GM19324 (cell line): ENCODE measurements around the gene RSL1D1.
A peak's percentile ranks its signal among the peaks of the same experiment; 100 is the strongest.

ENCODE experiments used
- ATAC-seq: cut with Tn5 transposase; IDR thresholded peaks from one replicate; pipeline ENCODE4 v1.9.1; 2021; ENCODE audit warnings: mild to moderate bottlenecking, moderate library complexity; ENCODE audit not compliant: unreplicated experiment, low FRiP score

The RSL1D1 gene

DNA sequence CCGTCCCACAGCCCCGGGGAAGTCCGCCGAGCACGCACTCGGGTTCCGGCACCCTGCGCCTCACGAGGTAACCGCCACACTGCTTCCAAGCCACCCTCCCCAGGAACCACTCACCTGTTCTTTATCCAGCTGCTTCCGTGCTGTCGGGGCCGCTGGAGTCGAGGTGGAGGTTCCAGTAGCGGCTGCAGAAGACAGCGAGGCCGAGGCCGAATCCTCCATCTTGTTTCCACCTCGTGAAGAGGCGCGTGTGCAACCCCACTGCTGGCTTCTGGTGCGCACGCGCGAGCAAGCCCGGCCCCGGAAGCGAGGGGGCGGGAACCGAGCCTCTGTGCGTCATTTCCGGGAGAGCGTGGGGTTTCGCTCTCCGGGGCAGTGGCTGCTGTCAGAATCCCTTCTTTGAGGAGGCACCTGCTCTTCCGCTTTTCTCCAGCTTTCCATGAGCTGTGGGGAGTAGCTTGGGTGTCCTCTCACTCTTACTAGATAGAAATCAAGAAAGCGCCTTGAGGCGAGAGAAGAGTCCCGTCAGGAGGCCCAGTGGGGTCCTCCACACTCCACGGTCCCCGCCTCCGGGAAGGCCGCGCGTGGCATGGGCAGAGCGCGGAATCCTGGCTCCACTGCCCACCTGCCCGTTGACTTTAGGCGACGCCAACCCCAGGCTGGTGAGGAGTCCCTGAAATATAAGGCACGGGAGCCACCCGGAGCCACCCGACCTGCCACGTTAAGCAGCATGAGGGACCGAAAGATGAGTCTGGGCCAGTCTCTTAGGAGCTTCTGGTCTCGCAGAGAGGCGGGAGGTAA lies at the start of gene RSL1D1:
TSS of gene RSL1D1 (minus strand) at position 249 of the 798 bp plus-strand sequence. CDS start at position 219, 30 bp downstream.
- peak; percentile 85 for ATAC-seq

DNA sequence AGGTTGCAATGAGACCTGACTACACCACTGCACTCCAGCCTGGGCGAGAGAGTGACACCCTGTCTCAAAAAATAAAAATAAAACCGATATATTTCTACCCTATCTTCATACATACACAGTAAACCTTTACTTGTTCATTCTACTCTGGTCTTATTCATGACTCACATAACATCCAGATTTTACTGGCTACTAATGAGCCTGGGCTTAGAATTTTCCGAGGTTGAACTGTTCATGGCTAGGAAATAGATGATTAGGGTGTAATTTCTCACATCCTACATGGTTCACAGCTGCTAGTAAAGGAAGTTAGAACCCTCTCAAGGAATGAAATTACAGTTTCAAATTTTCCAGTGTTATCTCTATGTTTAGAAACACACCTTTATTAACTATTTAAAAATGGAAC lies 49.7 kb upstream of the RSL1D1 start:
- no peak for ATAC-seq

DNA sequence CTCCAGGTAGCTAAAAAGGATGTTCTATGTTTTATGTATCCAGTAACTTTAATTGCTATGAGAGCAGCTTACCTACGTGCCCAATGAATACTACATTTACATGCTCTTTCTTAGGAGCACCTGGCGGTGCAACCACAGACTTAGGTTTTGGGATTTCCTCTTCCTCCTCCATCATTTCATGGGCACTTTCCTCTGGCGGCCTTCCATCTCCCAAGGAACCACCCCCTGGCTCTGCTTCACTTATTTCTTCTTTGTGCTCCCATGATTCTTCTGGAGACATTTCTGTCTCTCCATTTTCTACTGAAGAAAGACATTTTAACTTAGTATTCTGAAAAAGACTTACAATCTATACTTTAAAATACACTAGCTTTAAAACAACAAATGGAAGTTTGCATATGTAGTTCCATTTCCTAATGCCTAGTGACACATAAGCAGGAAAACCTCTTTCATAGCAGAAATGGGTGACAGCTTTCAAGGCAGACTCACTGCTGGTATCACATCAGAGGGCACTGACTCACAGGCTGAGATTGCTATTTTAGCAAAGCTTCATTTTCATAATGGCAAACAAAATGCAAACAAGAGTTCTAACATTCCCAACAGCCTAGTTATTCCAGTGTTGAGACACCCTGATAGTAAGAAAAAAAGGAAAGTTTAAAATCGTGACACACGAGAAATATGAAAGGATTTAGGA lies 45.3 kb upstream of the RSL1D1 start:
- ATAC-seq, result no peak

DNA sequence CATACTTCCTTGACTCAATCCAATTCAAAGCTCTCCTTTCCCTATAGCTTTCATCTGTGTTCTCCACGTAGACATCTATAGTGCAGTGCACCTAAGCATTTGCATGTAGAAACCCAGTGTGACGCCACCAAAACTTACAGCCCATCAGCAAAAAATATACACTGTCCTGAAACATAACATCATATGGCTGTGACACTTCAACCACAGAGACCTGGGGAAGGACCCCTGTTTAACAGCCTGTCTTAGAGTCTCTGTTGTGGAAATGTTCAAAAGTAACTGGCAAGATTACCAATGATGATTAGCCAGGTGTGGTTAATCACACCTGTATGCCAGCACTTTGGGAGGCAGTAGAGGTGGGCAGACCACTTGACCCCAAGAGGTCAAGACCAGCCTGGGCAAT lies 42.2 kb upstream of the RSL1D1 start:
- no peak for ATAC-seq

DNA sequence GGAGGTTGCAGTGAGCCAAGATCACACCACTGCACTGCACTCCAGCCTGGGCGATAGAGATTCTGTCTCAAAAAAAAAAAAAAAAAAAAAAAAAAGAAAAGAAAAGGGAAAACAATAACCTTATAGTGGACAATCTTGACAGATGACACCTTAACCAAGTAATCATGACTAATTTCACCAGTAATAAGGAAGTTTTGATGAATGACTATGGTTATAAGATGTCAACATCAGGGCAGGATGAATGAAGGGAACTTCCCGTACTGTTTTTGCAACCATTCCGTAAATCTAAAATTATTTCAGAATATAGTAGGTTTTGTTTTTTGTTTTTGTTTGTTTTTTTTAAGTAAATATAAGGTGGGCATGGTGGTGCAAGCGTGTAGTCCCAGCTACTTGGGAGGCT lies 41.4 kb upstream of the RSL1D1 start:
- ATAC-seq, result no peak

DNA sequence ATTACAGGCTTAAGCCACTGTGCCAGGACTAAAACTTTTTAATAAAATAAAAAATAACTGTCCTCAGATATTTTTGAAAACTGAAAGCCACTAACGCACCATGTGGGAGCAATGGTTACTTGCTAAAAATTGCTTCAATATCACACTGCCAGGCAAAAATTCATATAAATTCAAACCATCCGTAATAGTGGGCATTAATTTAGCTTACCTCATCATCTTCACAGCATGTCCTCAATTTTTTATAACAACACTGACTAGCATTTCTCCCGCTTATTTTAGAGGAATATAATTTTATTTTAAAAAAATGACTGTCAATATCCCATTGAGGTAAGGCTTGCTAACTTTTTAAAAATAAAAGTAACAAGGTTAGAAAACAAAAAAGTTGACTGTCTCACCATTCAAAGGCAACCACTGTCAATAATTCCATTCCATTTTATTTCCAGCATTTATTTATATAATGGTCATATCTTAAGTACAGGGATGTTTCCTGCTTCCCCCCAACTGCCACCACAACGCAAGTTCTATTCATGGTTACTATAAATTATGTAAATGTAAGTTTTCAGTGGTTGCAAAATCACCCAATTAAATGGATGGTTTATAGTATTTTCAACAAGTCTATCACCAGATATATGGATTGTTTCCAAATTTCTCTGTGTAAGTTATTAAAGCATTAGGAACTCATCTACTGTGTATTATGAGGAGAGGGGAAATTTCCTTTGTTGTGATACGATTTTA lies 39.1 kb upstream of the RSL1D1 start:
- no peak for ATAC-seq

DNA sequence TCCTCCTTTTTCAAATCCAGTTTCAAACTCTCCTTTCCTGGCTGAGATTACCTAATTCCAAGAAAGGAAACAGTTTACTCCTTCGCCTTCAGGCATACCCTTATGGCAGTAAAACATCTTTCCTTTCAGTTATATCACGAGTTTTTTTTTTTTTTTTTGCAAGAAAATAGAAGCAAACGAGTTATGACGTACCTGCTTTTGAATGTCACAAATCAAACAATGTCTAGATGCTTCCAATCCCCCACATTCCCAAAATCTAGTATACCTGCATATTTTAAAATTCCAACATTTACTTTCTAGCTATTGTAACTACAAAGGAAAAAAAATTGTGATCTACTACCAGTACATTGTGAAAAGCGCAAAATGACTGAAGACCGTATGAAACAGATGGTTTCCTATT lies 35.5 kb upstream of the RSL1D1 start:
- ATAC-seq, result no peak

DNA sequence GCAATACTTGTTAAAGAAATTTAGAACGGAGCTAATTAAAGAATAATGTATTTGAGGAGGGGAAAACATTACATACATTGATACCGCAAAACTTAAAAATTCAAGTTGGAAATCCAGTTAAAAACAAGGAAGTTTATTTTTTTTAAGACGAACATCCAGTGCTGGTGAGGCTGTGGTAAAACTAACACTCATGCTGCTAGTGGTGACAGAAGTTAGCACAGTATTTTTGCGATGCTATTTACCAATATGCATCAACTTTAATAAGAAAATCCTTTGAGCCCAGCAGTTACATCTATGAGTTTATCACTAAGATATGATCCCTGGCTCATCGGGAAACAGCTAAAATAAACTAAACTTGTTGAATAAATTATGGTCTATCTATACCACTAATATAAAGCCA lies 32.7 kb upstream of the RSL1D1 start:
- no peak for ATAC-seq

DNA sequence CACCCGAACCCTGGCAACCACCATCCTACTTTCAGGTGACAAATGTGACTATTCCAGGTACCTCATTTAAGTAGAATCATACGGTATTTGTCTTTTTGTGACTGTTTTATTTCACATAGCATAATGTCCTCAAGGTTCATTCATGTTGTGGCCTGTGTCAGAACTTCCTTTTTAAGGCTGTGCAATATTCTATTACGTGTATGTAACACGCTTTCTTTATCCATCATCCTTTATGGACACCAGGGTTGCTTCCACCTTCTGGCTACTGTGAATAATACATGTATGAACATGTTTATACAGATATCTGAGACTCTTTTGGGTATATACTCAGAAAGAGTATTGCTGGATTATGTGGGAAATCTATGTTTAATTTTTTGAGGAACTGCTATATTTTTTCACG lies 28.7 kb upstream of the RSL1D1 start:
- no peak for ATAC-seq

DNA sequence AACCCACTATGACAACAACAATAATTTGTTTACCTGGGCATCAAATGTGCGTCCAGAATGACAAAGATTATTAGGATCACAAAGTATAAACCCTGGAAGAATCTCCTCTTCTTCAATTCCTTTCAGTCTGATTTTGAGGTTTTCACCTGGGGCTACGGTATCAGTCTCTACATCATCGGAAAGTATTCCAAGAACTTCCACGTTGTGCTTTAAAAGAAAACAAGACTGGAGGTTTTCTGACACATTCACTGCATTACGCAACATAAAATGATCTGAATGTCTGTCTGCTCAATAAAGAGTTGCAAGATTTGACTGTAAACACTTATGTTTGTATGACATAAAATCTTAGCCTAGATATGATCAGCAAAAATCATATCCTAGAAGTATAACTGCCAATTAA lies 26.0 kb upstream of the RSL1D1 start:
- ATAC-seq, result no peak

DNA sequence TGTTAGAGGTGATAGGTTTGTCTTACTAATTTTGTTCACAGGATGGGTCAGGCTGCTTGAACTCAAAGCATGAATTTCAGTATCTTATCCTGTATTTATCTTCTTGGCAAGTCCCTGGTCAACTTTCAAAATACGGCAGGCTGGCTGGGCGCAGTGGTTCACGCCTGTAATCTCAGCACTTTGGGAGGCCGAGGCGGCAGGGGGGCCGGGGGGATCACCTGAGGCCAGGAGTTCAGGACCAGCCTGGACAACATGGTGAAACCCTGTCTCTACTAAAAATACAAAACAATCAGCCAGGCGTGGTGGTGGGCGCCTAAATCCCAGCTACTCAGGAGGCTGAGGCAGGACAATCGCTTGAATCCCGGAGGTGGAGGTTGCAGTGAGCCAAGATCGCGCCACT lies 25.0 kb upstream of the RSL1D1 start:
- ATAC-seq, result no peak

DNA sequence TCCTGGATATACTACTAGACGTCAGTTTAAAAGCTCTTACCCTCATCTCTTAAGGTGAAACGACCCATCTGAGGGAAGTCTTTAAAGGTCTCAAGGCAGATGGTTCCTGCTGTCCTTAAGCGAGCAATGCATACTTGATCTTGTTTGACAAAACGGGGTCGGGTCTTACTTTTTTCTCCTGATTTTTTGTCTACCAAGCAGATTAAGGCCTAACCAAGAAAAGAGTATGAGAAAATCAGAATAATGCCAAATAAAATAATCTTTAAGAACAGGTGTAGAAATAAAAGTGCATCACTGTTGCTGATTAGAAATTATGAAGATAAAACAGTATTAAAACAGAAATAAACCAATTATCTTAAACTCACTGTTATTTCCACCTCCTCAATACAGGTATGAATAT lies 24.4 kb upstream of the RSL1D1 start:
- ATAC-seq, result no peak

DNA sequence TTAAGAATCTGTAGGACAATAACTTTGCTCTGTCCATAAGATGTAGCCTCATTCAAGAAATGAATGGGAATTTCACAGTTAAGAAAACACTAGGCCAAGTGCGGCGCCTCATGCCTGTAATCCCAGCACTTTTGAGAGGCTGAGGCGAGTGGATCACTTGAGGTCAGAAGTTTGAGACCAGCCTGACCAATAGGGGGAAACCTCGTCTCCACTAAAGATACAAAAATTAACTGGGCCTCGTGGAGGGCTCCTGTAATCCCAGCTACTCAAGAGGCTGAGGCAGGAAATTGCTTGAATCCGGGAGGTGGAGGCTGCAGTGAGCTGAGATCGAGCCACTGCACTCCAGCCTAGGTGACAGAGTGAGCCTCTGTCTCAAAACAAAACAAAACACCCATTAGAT lies 19.9 kb upstream of the RSL1D1 start:
- ATAC-seq, result no peak

DNA sequence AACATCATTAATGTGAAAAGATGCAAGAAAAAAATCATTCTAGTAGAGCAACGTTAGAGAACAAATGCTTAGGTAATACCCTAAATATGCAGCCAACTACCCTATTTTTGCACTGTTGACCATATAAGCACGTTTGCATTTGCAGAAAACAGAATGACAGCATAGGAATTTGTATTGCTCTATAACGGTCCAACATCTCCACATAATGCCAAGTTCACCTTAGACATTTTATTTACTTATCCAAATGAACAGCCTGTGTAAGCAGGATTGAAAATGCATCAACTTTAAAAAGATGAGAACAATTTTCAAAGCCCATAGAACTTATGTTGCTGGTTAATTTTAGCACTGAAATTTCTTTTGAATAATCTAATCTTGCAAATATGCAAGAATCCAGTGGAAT lies 19.1 kb upstream of the RSL1D1 start:
- ATAC-seq, result no peak

DNA sequence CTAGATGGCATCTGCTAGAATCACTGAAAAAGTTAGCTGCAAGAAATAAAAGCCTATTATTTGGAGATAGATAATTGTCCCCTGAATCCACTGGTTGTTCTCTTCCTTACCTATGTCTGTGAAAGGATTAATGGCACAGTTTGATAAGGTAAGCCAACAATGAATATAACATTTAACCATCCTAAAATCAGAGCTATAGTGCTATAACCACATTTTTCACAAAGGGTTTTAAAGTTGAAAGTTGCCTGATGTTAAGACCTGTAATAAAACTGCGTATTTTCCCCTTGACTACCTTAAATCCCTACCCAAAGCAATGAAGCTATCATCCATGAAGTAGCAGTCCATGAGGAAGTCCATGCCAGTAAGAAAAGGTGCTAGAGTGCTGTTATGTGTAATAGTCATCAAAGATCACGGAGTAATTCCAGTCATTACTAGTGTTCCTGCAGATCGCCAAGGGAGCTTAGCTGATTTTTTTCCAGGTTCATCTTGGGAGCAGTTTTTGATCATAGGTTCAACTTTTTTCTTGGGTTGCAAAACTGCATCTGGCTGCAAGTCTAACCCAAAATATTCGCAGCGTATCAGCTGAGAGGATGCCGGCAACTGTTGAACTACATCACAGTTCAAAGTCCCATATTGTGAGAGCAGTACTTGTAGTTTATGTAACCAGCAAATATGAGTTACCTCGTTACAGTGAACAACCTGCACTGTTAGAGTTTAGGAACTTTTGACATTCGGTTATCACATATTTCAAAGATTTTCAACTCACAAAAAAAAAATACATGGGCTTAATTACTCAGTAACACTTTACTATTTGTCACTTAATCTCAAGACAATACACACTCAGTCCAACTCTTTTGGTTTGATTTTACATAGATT lies 18.2 kb upstream of the RSL1D1 start:
- no peak for ATAC-seq

DNA sequence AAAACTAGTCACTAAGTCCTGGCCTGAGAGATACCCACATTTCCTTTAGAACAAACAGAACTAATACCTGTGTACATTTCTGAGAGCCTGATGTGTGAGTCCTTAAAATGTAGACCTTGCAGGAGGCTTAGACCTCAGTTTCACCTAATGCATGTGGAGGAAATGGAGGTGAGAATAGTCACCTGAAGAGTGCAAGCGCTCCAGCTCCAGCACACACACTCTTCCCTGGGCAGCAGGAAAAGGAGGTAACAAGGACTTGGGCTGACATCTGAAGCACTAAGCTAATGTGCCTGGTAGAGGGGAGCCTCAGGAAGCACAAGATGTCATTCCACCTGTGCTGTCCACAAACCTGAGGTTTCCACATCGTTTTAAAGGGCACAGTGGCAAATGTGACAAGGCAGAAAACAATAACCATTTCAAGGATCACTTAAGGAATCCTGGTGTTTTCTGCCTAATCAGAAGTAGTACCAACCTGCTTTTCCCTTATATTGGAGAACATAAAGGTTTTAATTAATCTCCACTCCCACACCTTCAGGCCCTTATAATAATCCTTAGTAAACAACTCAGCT lies 17.2 kb upstream of the RSL1D1 start:
- ATAC-seq, result no peak

DNA sequence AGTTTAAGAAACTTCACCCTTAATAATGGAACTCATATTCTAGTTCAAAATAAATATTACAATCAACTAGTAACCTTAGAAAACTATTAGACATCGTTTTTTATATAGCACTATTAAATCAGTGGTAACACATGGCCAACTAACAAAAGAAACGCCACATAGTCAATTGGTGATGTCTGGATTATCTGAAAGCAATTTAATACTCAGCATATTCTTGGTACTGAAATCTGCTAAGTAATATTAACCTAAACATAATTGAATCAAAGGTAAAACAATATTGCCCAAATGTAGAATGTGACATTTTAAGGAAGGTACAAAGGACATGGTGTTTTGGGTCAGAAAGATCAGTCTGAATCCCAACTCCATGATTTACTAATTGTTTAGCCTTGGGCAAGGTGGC lies 11.1 kb upstream of the RSL1D1 start:
- ATAC-seq, result no peak

DNA sequence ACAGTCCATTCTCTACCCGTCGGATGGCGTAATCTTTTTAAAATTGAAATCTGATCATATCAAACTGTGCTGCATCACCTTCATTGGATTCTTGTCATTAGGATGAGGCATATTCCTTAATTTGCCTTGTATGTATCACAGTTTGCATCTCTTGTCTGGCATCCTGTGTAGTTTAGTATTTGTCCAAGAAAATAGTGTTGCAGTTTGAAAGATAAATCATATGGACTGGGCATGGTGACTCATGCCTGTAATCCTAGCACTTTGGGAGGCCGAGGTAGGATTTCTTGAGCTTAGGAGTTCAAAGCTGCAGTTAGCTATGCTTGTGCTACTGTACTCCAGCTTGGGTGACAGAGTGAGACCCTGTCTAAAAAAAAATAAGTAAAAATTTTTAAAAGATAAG lies 5.8 kb upstream of the RSL1D1 start:
- ATAC-seq, result no peak

DNA sequence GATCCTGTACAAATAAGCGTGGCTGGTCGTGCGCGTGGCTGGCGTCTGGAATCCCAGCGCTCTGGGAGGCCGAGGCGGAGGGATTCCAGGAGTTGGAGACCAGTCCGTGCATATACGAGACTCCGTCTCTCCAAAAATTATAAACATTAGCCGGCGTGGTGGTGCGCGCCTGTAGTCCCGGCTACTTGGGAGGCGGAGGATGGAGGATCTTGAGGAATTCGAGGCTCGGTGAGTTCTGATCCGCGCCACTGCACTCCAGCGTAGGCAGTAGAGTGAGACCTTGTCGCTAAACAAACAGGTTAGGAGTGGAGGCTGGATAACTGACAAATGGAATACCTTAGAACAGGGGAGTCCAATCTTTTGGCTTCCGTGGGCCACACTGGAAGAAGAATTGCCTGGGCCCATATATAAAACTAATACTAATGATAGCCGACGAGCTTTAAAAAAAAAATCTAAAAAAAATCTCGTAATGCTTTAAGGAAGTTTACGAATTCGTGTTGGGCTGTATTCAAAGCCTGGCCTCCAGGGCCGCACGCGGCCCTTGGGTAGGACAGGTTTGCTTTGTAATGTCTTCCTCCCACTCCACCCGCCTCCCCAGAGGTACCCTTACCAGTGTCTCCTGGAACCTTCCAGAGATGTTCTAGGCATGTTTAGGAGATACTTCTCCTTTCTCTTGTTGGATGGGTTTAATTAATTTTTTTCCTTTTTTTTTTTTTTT lies 909 bp upstream of the RSL1D1 start:
- ATAC-seq, result no peak

DNA sequence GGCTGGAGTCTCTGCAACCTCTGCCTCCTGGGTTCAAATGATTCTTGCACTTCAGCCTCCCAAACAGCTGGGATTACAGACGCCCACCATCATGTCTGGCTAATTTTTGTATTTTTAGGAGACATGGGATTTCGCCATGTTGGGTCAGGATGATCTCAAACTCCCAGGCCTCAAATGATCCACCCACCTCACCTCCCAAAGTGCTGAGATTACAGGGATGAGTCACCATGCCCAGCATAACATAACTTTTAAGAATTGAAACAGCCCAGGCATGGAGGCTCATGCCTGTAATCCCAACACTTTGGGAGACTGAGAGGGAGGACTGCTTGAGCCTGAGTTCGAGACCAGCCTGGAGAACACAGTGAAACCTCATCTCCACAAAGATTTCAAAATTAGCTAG lies 2.5 kb downstream of the RSL1D1 start:
- ATAC-seq, result no peak
